ENCODE results near the gene ATG7.
"Not testable (repeated sequence)": the region's sequence is repeated elsewhere in the genome, so short reads cannot be mapped to it uniquely, and the experiment has no call there.

ATG7 gene

GRCh38 chr3:11391174-11391879 lies 119.1 kb downstream of the ATG7 start:
- no peak for DNase-seq

- no peak for DNase-seq
These were observed 120.0 kb downstream of the ATG7 start for GRCh38 chr3:11392014-11392859.

- DNase-seq, result no peak
These were observed 120.6 kb downstream of the ATG7 start for GRCh38 chr3:11392860-11393114.

- no peak for DNase-seq
These were observed 121.2 kb downstream of the ATG7 start for GRCh38 chr3:11393401-11393800.

- no peak for DNase-seq
These were observed 122.2 kb downstream of the ATG7 start for GRCh38 chr3:11394392-11394791.

GRCh38 chr3:11400213-11400612 lies 128.0 kb downstream of the ATG7 start:
- no peak for DNase-seq

GRCh38 chr3:11401434-11401833 lies 129.2 kb downstream of the ATG7 start:
- no peak for DNase-seq

GRCh38 chr3:11405323-11405722 lies 133.1 kb downstream of the ATG7 start:
- no peak for DNase-seq

- DNase-seq, result no peak
These were observed 135.4 kb downstream of the ATG7 start for GRCh38 chr3:11407644-11408043.

- DNase-seq, result not testable (repeated sequence)
These were observed 136.2 kb downstream of the ATG7 start for GRCh38 chr3:11408324-11408859.

GRCh38 chr3:11410564-11410963 lies 138.4 kb downstream of the ATG7 start:
- DNase-seq, result no peak

GRCh38 chr3:11411956-11412355 lies 139.8 kb downstream of the ATG7 start:
- DNase-seq, result no peak

GRCh38 chr3:11413071-11413470 lies 140.9 kb downstream of the ATG7 start:
- no peak for DNase-seq

- DNase-seq, result no peak
These were observed 142.9 kb downstream of the ATG7 start for GRCh38 chr3:11415099-11415498.

GRCh38 chr3:11420066-11420465 lies 147.9 kb downstream of the ATG7 start:
- no peak for DNase-seq

- no peak for DNase-seq
These were observed 150.1 kb downstream of the ATG7 start for GRCh38 chr3:11422291-11422690.

- DNase-seq, result no peak
These were observed 151.7 kb downstream of the ATG7 start for GRCh38 chr3:11423868-11424267.

- DNase-seq, result no peak
These were observed 152.1 kb downstream of the ATG7 start for GRCh38 chr3:11424277-11424676.

GRCh38 chr3:11430207-11430606 lies 158.0 kb downstream of the ATG7 start:
- DNase-seq, result no peak

- DNase-seq, result no peak
These were observed 158.4 kb downstream of the ATG7 start for GRCh38 chr3:11430624-11431023.

GRCh38 chr3:11431319-11431718 lies 159.1 kb downstream of the ATG7 start:
- DNase-seq, result no peak

GRCh38 chr3:11434017-11434526 lies 161.9 kb downstream of the ATG7 start:
- no peak for DNase-seq

- DNase-seq, result no peak
These were observed 162.4 kb downstream of the ATG7 start for GRCh38 chr3:11434563-11435096.

All from SIG-M5 (cell line).